DMS 273 treated with DMSO at 0.1 percent for 48 hours (cell line): ENCODE data around the gene TMCO1.
"Not testable (repeated sequence)": the region's sequence is repeated elsewhere in the genome, so short reads cannot be mapped to it uniquely, and the experiment has no call there.

Experiments used
- DNase-seq: peaks from one replicate; lab custom pipeline; 2025; lab: John Stamatoyannopoulos, UW

The TMCO1 gene

DNA sequence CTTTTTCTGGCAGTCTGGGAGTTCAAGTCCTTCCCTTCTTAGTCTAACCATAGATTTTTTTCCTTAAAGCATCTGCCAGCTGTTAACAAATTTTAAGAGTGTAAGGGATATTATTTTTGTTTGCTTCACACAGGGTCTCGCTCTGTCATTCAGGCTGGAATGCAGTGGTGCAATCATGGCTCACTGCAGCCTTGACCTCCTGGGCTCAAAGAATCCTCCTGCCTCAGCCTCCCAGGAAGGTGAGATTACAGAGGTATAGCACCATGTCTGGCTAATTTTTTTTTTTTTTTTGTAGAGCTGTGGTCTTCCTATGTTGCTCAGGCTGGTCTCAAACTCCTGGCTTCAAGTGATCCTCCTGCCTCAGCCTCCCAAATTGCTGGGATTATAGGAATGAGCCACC is 23.8 kb downstream of the TMCO1 start:
- DNase-seq, result not testable (repeated sequence)

DNA sequence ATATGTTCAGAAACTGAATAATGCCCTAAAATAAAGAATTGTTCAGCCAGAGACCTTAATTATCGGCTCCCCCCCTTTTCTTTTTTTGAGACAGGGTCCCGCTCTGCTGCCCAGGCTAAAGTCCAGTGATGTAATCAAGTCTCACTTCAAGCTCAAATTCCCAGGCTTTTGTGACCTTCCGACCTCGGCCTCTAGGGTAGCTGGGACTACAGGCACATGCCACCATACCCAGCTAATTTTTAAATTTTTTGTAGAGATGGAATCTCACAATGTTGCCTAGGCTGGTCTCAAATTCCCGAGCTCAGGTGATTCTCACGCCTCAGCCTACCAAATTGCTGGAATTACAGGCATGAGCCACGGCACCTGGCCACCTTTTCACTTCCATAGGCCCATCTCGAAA is 26.5 kb downstream of the TMCO1 start:
- DNase-seq, result no peak

DNA sequence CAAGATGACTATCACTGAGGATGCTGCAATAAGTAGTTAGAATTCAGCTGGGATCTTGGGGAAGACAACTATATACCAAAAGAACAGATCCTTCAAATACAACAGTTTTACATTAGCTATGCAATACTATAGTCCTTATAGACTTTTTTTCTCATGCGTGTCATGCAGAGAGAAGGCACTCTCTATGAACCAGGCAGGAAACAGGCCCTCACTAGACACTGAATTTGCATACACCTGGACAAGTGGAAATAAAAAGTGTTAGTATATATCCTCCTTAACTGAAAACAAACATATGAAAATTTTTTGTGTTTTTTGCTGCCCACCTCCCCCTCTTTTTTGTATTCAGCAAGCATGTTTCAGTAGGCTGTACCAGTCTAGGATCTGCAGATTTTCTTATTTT is 29.9 kb downstream of the TMCO1 start:
- no peak for DNase-seq

DNA sequence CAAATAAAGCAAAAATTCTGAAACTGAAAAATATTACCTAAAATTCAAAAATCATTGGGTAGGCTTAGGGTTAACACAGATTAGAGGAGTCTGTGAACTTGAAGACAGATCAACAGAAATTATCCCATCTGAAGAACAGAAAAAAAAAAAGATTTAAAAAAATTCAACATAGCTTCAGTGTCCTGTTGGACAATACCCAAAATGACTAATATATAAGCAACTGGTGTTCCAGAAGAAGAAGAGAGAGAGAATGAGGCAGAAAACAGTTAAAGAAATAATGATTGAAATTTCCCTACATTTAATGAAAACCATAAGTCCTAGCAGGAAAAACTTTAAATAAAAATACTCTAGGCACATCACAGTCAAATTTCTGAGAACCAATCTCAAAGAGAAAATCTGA is 31.5 kb downstream of the TMCO1 start:
- no peak for DNase-seq

DNA sequence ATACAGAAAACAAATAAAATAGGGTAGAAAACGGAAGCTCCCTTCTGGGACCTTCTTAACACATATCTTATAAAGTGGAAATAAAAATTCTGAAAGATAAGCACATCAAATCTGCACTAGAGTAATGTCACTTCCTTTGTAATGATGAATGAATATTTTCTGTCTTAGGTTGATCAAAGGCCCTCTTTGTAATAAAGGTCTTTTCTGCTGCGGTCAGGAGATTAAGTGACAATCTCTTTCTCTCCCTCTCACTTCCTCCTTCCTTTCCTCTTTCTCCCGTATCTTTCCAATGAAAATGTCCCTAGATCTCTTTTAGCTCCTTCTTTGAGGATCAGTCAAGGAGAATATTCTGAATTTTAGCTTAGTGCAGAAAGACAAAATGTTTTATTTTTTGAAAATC is 33.8 kb downstream of the TMCO1 start:
- DNase-seq, result no peak

DNA sequence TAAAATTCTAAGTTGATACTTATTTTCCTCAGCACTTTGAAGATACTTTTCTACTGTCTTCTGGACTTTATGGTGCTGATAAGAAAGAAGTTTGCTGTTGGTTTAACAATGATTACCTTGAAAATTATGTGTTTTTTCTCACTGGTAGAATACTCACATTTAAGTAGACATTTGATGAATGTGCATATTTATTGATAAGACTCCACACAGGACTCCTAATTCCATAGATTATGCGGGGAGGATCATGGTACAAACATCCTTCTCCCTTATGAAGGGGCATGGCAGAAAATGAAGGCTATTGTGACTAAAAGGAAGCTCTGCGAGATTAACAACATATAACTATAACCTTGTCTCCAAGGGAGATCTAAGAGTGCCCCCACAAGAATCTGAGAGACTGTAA is 41.8 kb downstream of the TMCO1 start:
- DNase-seq, result no peak

DNA sequence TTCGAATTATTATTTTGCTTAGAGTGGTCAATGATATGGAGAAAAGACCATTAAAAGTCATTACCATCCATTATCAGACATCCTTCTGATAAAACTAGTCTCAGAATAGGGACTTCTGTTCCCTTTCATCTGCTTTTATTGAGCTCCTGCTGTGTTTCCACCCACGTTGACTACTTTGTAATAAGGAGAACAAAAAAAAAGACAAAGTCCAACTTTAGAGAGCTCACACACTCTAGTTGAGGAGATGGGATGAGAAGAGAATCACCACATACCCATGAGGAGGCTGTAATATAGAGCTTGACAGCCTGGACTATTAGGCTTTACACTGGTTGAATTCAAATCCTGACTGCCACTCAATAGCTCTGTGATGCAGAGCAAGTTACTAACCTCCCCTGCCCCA is 42.5 kb downstream of the TMCO1 start:
- no peak for DNase-seq

DNA sequence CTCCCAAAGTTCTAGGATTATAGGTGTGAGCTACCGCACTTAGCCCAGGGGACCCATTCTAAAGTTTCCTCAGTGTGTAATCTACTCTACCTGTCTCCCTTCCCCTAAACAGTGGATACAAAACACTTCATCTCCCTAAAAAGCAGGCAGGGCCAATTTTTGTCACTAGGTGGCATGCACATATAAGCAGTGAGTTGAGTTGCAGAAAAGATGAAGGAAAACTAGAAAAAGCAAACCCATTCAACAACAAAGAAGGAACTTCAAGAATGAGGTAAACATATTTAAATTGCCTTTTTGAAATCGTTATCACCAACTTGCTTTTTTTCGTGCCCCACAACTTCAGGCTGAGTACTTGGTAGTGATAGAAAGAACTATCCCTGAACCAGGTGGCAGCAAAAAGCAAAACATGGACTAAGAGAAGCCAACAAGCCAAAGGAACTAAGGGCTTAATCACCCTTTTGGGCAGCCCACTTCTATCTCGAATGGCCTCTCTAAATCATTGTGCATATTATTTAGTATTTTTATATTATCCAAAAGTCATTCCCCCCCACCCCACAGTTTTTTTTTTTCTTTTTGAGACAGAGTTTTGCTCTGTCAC is 50.7 kb downstream of the TMCO1 start:
- peak; percentile 23 for DNase-seq

DNA sequence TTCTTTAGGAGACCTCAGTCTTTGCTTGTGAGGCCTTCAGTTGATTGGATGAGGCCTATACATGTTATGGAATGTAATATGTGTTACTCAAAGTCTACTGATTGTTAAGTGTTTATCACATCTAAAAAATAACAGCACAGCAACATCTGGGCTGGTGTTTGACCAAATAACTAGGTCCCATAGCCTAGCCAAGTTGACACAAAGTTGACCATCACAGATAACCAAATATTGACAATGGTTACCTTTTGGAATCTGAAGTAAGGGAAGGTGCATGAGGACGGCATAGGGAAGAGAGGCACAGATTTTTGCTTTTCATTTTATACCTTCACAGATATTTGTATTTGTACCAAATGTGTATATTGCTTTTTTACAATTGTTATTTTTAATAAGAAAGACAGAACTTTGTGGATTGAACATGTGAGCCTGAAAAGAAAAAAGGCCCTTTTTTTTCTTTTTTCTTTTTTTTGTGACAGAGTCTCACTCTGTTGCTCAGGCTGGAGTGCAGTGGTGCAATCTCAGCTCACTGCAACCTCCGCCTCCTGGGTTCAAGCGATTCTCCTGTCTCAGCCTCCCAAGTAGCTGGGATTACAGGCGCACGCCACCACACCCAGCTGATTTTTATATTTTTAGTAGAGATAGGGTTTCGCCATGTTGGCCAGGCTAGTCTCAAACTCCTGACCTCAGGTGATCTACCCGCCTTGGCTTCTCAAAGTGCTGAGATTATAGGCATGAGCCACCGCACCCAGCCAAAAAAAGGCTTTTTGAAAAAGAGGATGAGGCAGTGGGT is 52.2 kb downstream of the TMCO1 start:
- DNase-seq, result not testable (repeated sequence)

DNA sequence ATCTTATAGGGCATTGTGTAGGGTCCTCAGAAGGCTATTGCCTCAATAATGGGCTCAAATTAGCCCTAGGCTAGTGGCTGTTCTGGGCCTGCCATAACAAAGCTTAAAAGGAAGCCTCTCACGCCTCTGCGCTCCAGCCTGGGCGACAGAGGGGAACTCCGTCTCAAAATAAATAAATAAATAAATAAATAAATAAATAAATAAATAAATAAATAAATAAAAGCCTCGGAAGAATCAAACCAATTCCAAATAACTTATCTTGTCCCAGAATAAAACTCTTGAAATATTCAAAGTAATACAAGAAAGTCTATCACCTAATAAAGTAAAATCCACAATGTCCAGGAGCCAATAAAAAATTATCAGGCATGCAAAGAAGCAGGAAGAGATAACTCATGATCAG is 55.9 kb downstream of the TMCO1 start:
- no peak for DNase-seq

DNA sequence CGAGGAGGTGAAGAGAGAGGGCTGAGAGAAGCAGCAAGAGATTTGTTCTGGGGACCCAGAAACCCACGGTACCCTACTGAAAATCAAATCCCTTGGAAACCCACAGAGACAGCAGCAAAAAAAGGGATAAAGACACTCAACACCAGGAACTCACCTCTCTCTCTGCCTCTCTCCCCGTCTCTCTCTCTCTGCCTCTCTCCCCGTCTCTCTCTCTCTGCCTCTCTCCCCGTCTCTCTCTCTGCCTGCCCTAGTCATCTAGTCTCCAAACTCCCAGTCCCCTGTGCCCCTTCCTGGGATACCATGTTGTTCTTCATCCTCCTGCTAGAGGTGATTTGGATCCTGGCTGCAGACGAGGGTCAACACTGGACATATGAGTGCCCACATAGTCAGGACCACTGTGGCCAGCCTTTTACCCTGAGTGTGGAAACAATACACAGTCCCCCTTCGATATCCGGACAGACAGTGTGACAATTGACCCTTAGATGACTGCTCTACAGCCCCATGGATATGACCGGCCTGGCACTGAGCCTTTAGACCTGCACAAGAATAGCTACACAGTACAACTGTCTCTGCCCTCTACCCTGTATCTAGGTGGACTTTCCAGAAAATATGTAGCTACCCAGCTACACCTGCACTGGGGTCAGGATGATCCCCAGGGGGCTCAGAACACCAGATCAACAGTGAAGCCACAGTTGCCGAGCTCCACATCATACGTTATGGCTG is 60.5 kb downstream of the TMCO1 start:
- no peak for DNase-seq

DNA sequence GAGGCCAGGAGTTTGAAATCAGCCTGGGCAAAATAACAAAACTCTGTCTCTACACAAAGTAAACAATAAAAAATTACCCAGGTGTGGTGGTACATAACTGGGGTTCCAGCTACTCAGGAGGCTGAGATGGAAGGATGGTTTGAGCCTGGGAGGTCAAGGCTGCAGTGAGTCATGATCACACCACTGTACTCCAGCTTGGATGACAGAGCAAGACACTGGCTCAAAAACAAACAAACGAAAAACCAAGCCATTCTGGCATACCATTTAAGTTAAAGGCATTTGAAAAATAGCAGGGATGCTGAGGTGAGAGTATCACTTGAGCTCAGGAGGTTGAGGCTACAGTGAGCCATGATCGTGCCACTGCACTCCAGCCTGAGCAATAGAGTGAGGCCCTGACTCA is 65.0 kb downstream of the TMCO1 start:
- no peak for DNase-seq

DNA sequence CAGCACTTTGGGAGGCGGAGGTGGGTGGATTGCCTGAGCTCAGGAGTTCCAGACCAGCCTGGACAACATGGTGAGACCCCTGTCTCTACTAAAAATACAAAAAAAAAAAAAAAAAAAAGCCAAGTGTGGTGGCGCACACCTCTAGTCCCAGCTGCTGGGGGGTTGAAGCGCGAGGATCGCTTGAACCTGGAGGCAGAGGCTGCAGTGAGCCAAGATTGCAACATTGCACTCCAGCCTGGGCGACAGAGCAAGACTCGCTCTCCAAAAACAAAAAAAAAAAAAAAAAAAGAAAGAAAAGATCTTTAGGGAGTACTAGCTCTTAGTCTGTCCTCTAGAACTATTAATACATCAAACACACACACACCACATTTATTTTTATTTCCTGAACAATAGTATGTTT is 66.7 kb downstream of the TMCO1 start:
- DNase-seq, result not testable (repeated sequence)

DNA sequence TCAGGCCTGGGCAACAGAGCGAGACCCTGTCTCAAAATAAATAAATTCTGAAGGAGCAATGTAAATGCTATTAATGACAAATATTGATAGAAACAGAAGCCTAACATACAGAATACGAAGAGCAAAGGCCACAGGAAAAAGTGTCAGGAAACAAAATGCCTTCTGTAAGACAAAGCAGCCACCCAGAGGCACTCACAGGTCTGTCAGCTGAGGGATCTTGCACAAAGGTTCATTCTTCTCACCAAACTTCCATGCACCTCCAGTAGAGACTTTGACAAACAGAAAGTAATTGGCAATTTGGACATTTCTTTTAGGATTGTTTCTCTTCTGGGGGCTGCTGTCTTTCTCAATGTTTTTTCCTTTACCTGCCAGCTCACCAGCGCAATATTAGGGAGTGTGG is 69.1 kb downstream of the TMCO1 start:
- no peak for DNase-seq

DNA sequence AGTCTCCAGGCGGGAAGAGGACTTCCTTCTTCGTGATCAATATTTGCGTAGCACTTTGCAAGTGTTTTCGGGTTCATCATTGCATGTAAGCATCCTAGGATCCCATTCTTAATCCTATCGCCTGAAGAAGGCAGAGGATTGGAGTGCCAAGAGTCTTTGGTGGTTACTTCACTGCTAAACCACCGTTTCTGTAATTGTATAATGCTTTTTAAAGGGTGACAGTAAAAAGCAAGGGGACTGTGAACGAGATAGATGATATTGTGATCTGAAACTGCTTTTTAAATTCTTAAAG is 70.0 kb downstream of the TMCO1 start:
- no peak for DNase-seq

DNA sequence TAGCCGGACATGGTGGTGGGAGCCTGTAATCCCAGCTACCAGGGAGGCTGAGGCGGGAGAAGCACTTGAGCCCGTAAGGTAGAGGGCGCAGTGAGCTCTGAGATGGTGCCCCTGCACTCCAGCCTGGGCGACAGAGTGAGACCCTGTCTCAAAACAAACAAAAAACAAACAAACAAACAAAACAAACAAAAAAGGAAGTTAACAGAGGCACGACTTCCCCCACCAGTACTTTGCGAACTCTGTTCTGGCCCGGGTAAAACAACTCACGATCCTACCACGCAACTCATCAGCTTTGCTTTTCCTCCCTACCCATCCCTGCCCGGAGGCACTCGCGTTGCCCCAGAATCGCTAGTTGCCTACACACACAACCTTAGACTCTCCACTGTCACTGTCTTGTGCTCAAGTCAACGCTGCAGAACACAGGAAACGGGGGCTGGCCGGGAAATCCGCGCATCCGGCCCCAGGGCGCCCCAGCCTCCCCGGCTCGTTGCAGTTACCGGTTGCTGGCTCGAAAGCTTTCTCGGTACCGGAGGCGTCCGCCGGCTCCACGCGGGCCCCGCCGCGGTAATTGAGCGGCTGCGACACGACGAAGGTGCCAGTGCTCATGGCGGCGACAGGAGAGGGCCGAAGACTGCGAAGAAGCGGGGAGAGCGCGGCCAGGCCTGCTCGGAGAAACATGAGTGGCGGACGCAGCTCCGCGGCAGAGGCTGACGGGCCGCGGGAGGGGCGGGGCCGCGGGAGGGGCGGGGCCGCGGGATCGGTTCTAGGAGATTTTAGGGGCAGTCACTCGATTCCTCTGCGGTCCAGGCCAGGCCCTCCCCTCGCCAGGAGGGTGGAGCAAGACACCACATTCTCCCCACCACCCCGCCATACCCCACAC is 70.5 kb downstream of the TMCO1 start, which contains the start of gene ALDH9A1:
Gene ALDH9A1 (minus strand): TSS at position 682 of the 880 bp plus-strand sequence. CDS start 4 bp downstream, at position 678.
- peak; percentile 75 for DNase-seq

DNA sequence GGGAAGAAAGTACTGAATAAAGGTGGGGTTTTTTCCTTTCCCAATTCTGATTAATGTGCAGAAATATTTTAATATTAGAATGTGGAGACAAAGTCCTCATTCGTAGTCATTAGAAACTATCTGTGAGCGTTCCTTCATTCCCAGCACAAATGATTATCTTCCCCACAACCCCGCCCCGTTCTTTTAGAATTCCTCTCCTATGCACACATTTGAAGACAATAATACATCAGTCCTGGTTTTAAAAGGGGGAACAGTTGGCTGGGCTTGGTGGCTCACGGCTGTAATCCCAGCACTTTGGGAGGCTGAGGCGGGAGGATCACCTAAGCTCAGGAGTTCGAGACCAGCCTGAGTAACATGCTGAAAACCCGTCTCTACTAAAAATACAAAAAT is 71.2 kb downstream of the TMCO1 start:
- no peak for DNase-seq

DNA sequence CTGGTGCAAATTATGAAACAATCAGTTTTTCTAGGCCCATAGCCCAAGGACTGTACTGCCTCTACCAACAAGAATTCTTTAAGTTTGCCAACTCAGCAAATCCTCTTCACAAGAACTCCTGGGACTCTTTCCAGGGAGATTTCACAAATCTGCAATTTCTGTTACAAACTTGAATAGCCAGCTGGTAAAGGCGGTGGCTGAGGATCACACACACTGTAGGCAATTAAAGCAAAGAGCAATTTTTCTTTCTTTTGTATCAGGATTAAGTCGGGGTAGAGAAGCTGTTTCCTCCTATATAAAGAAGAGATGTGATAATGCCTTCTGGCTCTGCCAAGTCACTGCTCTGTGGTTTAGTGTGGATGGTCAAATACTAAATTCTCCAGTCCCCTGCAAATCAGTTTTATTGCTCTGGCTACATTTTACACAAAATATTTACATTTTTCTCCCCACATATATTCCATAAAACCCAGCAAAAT is 72.0 kb downstream of the TMCO1 start:
- DNase-seq, result no peak

DNA sequence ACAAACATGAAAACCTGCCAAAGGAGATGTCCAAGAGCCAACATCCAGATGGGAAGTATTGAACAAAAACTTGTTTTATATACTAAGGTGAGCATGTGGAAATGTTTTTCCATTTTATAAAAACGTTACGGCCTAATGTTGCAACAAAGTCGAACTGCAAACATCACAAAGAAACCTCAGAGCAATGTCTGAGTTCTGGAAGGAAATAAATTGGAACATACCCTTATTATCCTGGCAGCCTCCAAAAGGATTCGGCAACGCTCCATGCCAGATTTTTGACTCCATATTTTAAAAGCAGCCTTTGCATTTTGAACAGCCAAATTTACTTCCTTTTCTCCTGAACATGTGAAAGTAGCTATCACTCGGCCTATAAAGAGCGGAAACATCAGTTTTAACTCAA is 73.6 kb downstream of the TMCO1 start:
- no peak for DNase-seq

DNA sequence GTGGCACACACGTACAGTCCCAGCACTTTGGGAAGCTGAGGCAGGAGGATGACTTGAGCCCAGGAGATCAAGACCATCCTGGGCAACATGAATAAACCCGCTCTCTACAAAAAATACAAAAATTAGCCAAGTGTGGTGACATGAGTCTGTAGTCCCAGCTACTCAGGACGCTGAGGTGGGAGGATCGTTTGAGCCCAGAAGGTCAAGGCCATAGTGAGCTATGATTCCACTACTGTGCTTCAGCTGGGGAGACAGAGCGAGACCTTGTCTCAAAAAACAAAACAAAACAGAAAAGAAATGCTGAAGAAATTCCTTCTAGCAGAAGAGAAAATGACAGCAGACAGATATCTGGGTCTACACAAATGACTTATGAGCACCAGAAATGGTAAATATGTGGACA is 80.6 kb downstream of the TMCO1 start:
- no peak for DNase-seq

DNA sequence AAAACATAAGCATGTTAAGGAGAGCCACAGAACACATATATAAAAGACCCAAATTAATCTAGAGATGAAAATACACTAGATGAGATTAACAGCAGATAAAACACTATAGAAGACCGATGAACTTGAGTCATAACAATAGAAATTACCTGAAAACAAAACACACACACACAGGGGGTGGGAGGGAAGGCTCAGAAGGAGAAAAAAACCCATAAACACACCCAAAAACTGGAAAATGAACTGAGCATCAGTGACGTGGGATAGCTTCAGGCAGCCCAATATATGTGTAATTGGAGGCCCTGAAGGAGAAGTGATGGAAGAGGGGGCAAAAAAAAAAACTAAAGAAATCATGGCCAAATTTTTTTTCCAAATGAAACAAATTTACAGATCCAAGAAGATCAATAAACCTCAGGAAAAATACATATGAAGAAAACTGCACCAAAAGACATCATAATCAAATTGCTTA is 81.7 kb downstream of the TMCO1 start:
- DNase-seq, result no peak
